OCI-LY1 (cell line): Measurements from ENCODE around the gene STX17.

ENCODE experiments used
- H2AFZ ChIP-seq: fragments of 200-600 bp; sonication (generic), shearing (Covaris generic); 2 replicates; pipeline ENCODE4 v1.6.0; 2014; ENCODE audit warnings: antibody characterized with exemption, mild to moderate bottlenecking, low read length
- H3F3A ChIP-seq: fragments of 200-600 bp; sonication (generic), shearing (Covaris generic); 2 replicates; pipeline ENCODE4 v1.6.0; 2014; ENCODE audit warnings: mild to moderate bottlenecking, antibody characterized with exemption, low read length, moderate library complexity; ENCODE audit not compliant: insufficient read depth
- H3K27ac ChIP-seq: fragments of 200-600 bp; sonication (generic); 2 replicates; pipeline ENCODE4 v1.5.1; 2014; ENCODE audit warnings: low read length, mixed run types, mild to moderate bottlenecking, low read depth; ENCODE audit not compliant: poor library complexity, severe bottlenecking
- H3K27me3 ChIP-seq: fragments of 200-600 bp; sonication (generic); 2 replicates; pipeline ENCODE4 v1.6.0; 2014; ENCODE audit warnings: antibody characterized with exemption, mild to moderate bottlenecking, low read length, moderate library complexity; ENCODE audit not compliant: insufficient read depth
- H3K36me3 ChIP-seq: fragments of 200-600 bp; sonication (generic); 2 replicates; pipeline ENCODE4 v1.6.1; 2014; ENCODE audit warnings: mild to moderate bottlenecking, antibody characterized with exemption, low read length, moderate library complexity, mixed read lengths; ENCODE audit not compliant: insufficient read depth
- H3K4me1 ChIP-seq: fragments of 200-600 bp; sonication (generic); 2 replicates; pipeline ENCODE4 v1.5.1; 2014; ENCODE audit warnings: mild to moderate bottlenecking, low read length, moderate library complexity; ENCODE audit not compliant: insufficient read depth, severe bottlenecking
- H3K4me2 ChIP-seq: fragments of 200-600 bp; sonication (generic), shearing (Covaris generic); 2 replicates; pipeline ENCODE4 v1.6.1; 2014; ENCODE audit warnings: low read length
- H3K4me3 ChIP-seq: fragments of 200-600 bp; sonication (generic); 2 replicates; pipeline ENCODE4 v1.5.1; 2014; ENCODE audit warnings: low read length, low read depth, mild to moderate bottlenecking, mixed read lengths; ENCODE audit not compliant: poor library complexity, severe bottlenecking
- H3K79me2 ChIP-seq: fragments of 200-600 bp; shearing (Covaris generic); 2 replicates; pipeline ENCODE4 v1.6.1; 2016; ENCODE audit warnings: mixed run types, low read length, mixed read lengths; ENCODE audit not compliant: insufficient read depth
- H3K9ac ChIP-seq: fragments of 200-600 bp; sonication (generic), shearing (Covaris generic); 2 replicates; pipeline ENCODE4 v1.6.1; 2014; ENCODE audit warnings: mild to moderate bottlenecking, low read length, mixed read lengths
- H3K9me2 ChIP-seq: fragments of 200-600 bp; sonication (generic), shearing (Covaris generic); 2 replicates; pipeline ENCODE4 v1.6.1; 2014; ENCODE audit warnings: low read depth, mild to moderate bottlenecking, low read length, mixed read lengths
- H3K9me3 ChIP-seq: fragments of 200-600 bp; shearing (Covaris generic); 2 replicates; pipeline ENCODE4 v1.6.1; 2014; ENCODE audit warnings: low read length, mixed read lengths
- H4K20me1 ChIP-seq: fragments of 200-600 bp; sonication (generic), shearing (Covaris generic); 2 replicates; pipeline ENCODE4 v1.6.0; 2016; ENCODE audit warnings: mild to moderate bottlenecking, low read length; ENCODE audit not compliant: insufficient read depth
- CTCF ChIP-seq: fragments of 200-600 bp; sonication (generic), shearing (Covaris generic); IDR thresholded peaks from 2 replicates; pipeline ENCODE4 v1.5.1; 2017; ENCODE audit warnings: mild to moderate bottlenecking, antibody characterized with exemption, low read length, moderate library complexity, mixed read lengths
- EZH2 ChIP-seq: fragments of 200-600 bp; sonication (generic), shearing (Covaris generic); IDR thresholded peaks from 2 replicates; pipeline ENCODE4 v1.8.0; 2017; ENCODE audit warnings: borderline replicate concordance, mixed run types, mild to moderate bottlenecking, antibody characterized with exemption, low read length, moderate library complexity, mixed read lengths

Gene STX17

GRCh38 chr9:99867536-99867935 lies 38.9 kb upstream of the STX17 start:
- no peak overlapping the region for H3K4me2 ChIP-seq
- H2AFZ ChIP-seq, result no peak overlapping the region
- H3K27ac ChIP-seq, result no peak overlapping the region
- no peaks in the 10 kb centered on the region for H3K9me3 ChIP-seq
- TF ChIP-seq CTCF (no peak), EZH2 (no peak)
- no peaks in the 10 kb centered on the region for H3K36me3 ChIP-seq
- H3K9me2 ChIP-seq, result no peaks in the 10 kb centered on the region
- H3K9ac ChIP-seq, result no peak overlapping the region
- no peaks in the 10 kb centered on the region for H3K79me2 ChIP-seq
- H3K27me3 ChIP-seq, result no peaks in the 10 kb centered on the region
- H4K20me1 ChIP-seq, result no peaks in the 10 kb centered on the region
- H3K4me1 ChIP-seq, result no peaks in the 10 kb centered on the region
- no peak overlapping the region for H3K4me3 ChIP-seq
- no peaks in the 10 kb centered on the region for H3F3A ChIP-seq

- no peaks in the 10 kb centered on the region for H4K20me1 ChIP-seq
- H3K27ac ChIP-seq, result no peak overlapping the region
- H3F3A ChIP-seq, result no peaks in the 10 kb centered on the region
- no peak overlapping the region for H3K9ac ChIP-seq
- no peak for TF ChIP-seq EZH2
- no peak for TF ChIP-seq CTCF
- H3K27me3 ChIP-seq, result no peaks in the 10 kb centered on the region
- H3K4me1 ChIP-seq, result no peaks in the 10 kb centered on the region
- H2AFZ ChIP-seq, result no peak overlapping the region
- H3K4me3 ChIP-seq, result no peak overlapping the region
- no peaks in the 10 kb centered on the region for H3K36me3 ChIP-seq
- H3K79me2 ChIP-seq, result no peaks in the 10 kb centered on the region
- H3K9me2 ChIP-seq, result no peaks in the 10 kb centered on the region
- no peak overlapping the region for H3K4me2 ChIP-seq
- no peaks in the 10 kb centered on the region for H3K9me3 ChIP-seq
Observed at GRCh38 chr9:99867968-99868367, 38.5 kb upstream of the STX17 start.

GRCh38 chr9:99868845-99869244 lies 37.6 kb upstream of the STX17 start:
- no peak overlapping the region for H3K9ac ChIP-seq
- no peaks in the 10 kb centered on the region for H3F3A ChIP-seq
- H3K9me2 ChIP-seq, result no peaks in the 10 kb centered on the region
- no peak overlapping the region for H2AFZ ChIP-seq
- TF ChIP-seq EZH2, result no peak
- no peak for TF ChIP-seq CTCF
- no peak overlapping the region for H3K4me3 ChIP-seq
- no peak overlapping the region for H3K4me2 ChIP-seq
- no peaks in the 10 kb centered on the region for H3K9me3 ChIP-seq
- H3K4me1 ChIP-seq, result no peaks in the 10 kb centered on the region
- H3K27ac ChIP-seq, result no peak overlapping the region
- H3K27me3 ChIP-seq, result no peaks in the 10 kb centered on the region
- H4K20me1 ChIP-seq, result no peaks in the 10 kb centered on the region
- H3K36me3 ChIP-seq, result no peaks in the 10 kb centered on the region
- no peaks in the 10 kb centered on the region for H3K79me2 ChIP-seq
